ENCODE results near the gene ASRGL1. TPM values are rescaled to one million over a fixed set of nuclear protein-coding genes. Genes with fewer than 3 reads are reported as not detected.

ASRGL1 gene
- total RNA-seq, 3 donors from 2014 or later (not counting 1 experiment from before 2014, with no cell fraction given): 1.9 to 9.7 (median 3.4) TPM

DNA sequence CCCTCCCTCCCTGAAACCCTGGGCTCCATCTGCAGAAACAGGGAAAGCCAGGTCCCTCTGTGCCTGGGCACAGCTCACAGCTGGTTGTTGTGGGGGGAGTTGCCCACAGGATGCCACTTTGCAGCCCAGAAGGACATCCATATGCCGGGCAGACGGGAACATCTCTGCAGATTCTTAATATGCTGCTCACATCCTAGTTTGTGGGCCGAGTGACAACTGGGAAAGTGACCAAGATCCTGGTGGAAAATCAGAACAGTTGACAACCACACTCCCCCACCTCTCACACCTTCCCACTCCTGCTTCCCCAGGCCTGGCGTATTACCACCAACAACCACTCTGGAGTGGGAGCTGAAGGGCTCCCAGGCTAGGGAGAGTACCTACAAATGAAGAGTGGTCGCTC is 74.3 kb downstream of the ASRGL1 start:
- DNase-seq (no peak), ATAC-seq (no peak)
- no peak overlapping the region for H3K27ac Mint-ChIP-seq
- TF ChIP-seq, protein P1, sequence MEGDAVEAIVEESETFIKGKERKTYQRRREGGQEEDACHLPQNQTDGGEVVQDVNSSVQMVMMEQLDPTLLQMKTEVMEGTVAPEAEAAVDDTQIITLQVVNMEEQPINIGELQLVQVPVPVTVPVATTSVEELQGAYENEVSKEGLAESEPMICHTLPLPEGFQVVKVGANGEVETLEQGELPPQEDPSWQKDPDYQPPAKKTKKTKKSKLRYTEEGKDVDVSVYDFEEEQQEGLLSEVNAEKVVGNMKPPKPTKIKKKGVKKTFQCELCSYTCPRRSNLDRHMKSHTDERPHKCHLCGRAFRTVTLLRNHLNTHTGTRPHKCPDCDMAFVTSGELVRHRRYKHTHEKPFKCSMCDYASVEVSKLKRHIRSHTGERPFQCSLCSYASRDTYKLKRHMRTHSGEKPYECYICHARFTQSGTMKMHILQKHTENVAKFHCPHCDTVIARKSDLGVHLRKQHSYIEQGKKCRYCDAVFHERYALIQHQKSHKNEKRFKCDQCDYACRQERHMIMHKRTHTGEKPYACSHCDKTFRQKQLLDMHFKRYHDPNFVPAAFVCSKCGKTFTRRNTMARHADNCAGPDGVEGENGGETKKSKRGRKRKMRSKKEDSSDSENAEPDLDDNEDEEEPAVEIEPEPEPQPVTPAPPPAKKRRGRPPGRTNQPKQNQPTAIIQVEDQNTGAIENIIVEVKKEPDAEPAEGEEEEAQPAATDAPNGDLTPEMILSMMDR (IDR thresholded peaks at IDR 0.05): no peak
- no peaks in the 10 kb centered on the region for H3K9me3 Mint-ChIP-seq
- Histone ChIP-seq H3K4me1 (ENCODE audit: control insufficient read depth, insufficient read depth, low read length) (no peaks in the 10 kb centered on the region), H3K27me3 (ENCODE audit: control insufficient read depth, insufficient read depth, low read length) (no peaks in the 10 kb centered on the region), H3K36me3 (ENCODE audit: control insufficient read depth, insufficient read depth, low read length) (no peaks in the 10 kb centered on the region), H3K27ac (ENCODE audit: low read length) (no peak overlapping the region), H3K4me3 (ENCODE audit: low read length) (no peak overlapping the region), H3K9me3 (ENCODE audit: control insufficient read depth, insufficient read depth, low read length) (no peaks in the 10 kb centered on the region)
- no peak overlapping the region for H3K4me3 Mint-ChIP-seq
- WGBS (ENCODE audit: insufficient coverage): 88% methylated on average over 5 of the region's 5 CpGs
- intact Hi-C loops (cut with micrococcal nuclease): no loop called here
- no peaks in the 10 kb centered on the region for H3K36me3 Mint-ChIP-seq
- H3K27me3 Mint-ChIP-seq (ENCODE audit: low read depth in 2 of 2): peaks cover 0 to 3% of the 10 kb centered on the region in 2 donors
- H3K4me1 Mint-ChIP-seq: no peaks in the 10 kb centered on the region

DNA sequence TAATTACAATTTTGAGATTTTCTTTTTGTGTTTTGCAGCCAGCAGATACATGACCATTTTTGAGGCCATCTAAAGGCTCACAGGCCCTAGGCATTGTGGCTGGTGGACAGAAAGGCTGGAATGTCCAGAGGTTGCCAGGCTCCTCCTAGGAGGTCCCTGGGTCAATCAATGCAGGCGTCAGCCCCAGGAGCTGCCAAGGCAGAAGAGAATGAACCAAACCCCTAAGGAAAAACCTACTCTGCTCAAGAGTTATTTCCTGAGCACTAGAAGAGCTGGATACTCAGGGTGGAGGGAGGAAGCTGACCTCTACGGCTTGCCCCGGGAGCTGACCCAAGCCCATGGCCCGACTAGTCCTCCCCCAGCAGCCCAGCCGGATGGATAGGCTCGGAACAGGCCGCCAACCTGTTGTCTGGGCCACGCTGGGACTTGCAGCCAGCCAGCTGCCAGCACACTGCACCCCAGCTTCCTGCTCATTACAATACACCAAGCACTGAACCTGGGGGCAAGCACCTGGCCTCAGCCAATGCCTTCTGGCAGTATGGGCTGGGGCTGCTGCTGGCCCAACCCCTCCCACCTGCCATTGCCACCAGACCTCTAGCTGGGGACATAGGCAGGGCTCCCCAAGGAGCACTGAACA is 75.9 kb downstream of the ASRGL1 start:
- Mint-ChIP-seq H3K4me1 (no peaks in the 10 kb centered on the region), H3K36me3 (no peaks in the 10 kb centered on the region), H3K9me3 (no peaks in the 10 kb centered on the region), H3K27me3 (ENCODE audit: low read depth in 2 of 2) (peaks cover 0 to 3% of the 10 kb centered on the region in 2 donors), H3K4me3 (no peak overlapping the region), H3K27ac (no peak overlapping the region)
- Histone ChIP-seq H3K36me3 (ENCODE audit: control insufficient read depth, insufficient read depth, low read length) (no peaks in the 10 kb centered on the region), H3K4me1 (ENCODE audit: control insufficient read depth, insufficient read depth, low read length) (no peaks in the 10 kb centered on the region), H3K9me3 (ENCODE audit: control insufficient read depth, insufficient read depth, low read length) (no peaks in the 10 kb centered on the region), H3K27me3 (ENCODE audit: control insufficient read depth, insufficient read depth, low read length) (no peaks in the 10 kb centered on the region), H3K27ac (ENCODE audit: low read length) (no peak overlapping the region), H3K4me3 (ENCODE audit: low read length) (no peak overlapping the region)
- no peak for ATAC-seq
- intact Hi-C loops (cut with micrococcal nuclease): no loop called here
- whole genome bisulfite sequencing (ENCODE audit: insufficient coverage): 78% methylated on average over 8 of the region's 8 CpGs
- no peak for DNase-seq
- TF ChIP-seq, protein P1 (IDR thresholded peaks at IDR 0.05): no peak

DNA sequence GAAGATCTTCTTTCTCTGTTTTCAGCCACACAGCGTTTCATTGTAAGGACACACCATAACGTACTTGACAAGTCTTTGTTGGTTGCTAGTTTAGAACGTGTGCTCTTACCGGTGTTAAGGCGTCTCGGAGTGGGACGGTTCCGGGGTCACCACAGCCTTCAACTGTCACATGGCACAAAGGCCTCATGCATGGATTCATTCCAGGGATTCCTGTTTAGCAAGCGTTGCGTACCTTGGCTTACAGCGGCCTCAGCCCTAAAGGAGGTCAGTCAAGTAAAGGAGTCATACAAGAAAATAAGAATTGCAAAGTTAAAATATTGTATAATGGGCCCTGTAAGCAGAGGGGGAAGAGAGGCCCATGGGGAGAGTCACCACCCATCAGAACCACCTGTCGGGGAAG is 79.3 kb downstream of the ASRGL1 start:
- no peaks in the 10 kb centered on the region for H3K4me1 ChIP-seq (ENCODE audit: control insufficient read depth, insufficient read depth, low read length)
- H3K9me3 Mint-ChIP-seq: no peaks in the 10 kb centered on the region
- no peak overlapping the region for H3K4me3 Mint-ChIP-seq
- intact Hi-C loops (cut with micrococcal nuclease): no loop called here
- no peaks in the 10 kb centered on the region for H3K36me3 ChIP-seq (ENCODE audit: control insufficient read depth, insufficient read depth, low read length)
- DNase-seq: no peak
- no peaks in the 10 kb centered on the region for H3K9me3 ChIP-seq (ENCODE audit: control insufficient read depth, insufficient read depth, low read length)
- no peak for ATAC-seq
- H3K27me3 Mint-ChIP-seq (ENCODE audit: low read depth in 2 of 2): peaks cover 0 to 3% of the 10 kb centered on the region in 2 donors
- no peaks in the 10 kb centered on the region for H3K27me3 ChIP-seq (ENCODE audit: control insufficient read depth, insufficient read depth, low read length)
- H3K4me3 ChIP-seq (ENCODE audit: low read length): no peak overlapping the region
- H3K27ac Mint-ChIP-seq: no peak overlapping the region
- TF ChIP-seq, protein P1 (IDR thresholded peaks at IDR 0.05): no peak
- H3K4me1 Mint-ChIP-seq: no peaks in the 10 kb centered on the region
- H3K27ac ChIP-seq (ENCODE audit: low read length): no peak overlapping the region
- 97% methylated on average over 12 of the region's 12 CpGs for WGBS (ENCODE audit: insufficient coverage)
- H3K36me3 Mint-ChIP-seq: no peaks in the 10 kb centered on the region

GRCh38 chr11:62418136-62418535 is 80.9 kb downstream of the ASRGL1 start:
- no peak overlapping the region for H3K27ac ChIP-seq (ENCODE audit: low read length)
- no peak for DNase-seq
- H3K36me3 Mint-ChIP-seq: no peaks in the 10 kb centered on the region
- H3K9me3 Mint-ChIP-seq: no peaks in the 10 kb centered on the region
- H3K27me3 ChIP-seq (ENCODE audit: control insufficient read depth, insufficient read depth, low read length): no peaks in the 10 kb centered on the region
- intact Hi-C loops (cut with micrococcal nuclease): no loop called here
- TF ChIP-seq, protein P1 (IDR thresholded peaks at IDR 0.05): no peak
- H3K4me1 Mint-ChIP-seq: no peaks in the 10 kb centered on the region
- H3K27me3 Mint-ChIP-seq (ENCODE audit: low read depth in 2 of 2): peaks cover 0 to 3% of the 10 kb centered on the region in 2 donors
- 91% methylated on average over 5 of the region's 5 CpGs for WGBS (ENCODE audit: insufficient coverage)
- ATAC-seq: no peak
- no peak overlapping the region for H3K4me3 Mint-ChIP-seq
- H3K27ac Mint-ChIP-seq: no peak overlapping the region
- no peak overlapping the region for H3K4me3 ChIP-seq (ENCODE audit: low read length)
- H3K36me3 ChIP-seq (ENCODE audit: control insufficient read depth, insufficient read depth, low read length): no peaks in the 10 kb centered on the region
- no peaks in the 10 kb centered on the region for H3K9me3 ChIP-seq (ENCODE audit: control insufficient read depth, insufficient read depth, low read length)
- H3K4me1 ChIP-seq (ENCODE audit: control insufficient read depth, insufficient read depth, low read length): no peaks in the 10 kb centered on the region
